Mammary epithelial cell (primary cell): Measurements from ENCODE around the gene MYH10.

ENCODE experiments used
- EZH2 ChIP-seq: IDR thresholded peaks from 2 replicates; pipeline ENCODE4 v1.6.1; 2012; ENCODE audit warnings: low read length, inconsistent platforms, borderline replicate concordance
- TF ChIP-seq, protein P1 (sequence below), 2 donors: IDR thresholded peaks in 1 of 2; conservative IDR thresholded peaks in 1 of 2; 2 replicates each; pipeline ENCODE4 v1.5.1; 2011 to 2012; ENCODE audit warnings: inconsistent platforms in 2 of 2, low read length in 2 of 2, mild to moderate bottlenecking in 2 of 2, control low read depth in 1 of 2, low read depth in 1 of 2; ENCODE audit not compliant: insufficient read depth in 1 of 2; ENCODE audit errors: extremely low read depth in 1 of 2

GRCh38 chr17:8481089-8481488 is 149.4 kb downstream of the MYH10 start:
- TF ChIP-seq, protein P1, sequence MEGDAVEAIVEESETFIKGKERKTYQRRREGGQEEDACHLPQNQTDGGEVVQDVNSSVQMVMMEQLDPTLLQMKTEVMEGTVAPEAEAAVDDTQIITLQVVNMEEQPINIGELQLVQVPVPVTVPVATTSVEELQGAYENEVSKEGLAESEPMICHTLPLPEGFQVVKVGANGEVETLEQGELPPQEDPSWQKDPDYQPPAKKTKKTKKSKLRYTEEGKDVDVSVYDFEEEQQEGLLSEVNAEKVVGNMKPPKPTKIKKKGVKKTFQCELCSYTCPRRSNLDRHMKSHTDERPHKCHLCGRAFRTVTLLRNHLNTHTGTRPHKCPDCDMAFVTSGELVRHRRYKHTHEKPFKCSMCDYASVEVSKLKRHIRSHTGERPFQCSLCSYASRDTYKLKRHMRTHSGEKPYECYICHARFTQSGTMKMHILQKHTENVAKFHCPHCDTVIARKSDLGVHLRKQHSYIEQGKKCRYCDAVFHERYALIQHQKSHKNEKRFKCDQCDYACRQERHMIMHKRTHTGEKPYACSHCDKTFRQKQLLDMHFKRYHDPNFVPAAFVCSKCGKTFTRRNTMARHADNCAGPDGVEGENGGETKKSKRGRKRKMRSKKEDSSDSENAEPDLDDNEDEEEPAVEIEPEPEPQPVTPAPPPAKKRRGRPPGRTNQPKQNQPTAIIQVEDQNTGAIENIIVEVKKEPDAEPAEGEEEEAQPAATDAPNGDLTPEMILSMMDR (conservative IDR thresholded peaks at IDR 0.05 in 1 of 2, IDR thresholded peaks at IDR 0.05 in 1 of 2; ENCODE audit: extremely low read depth in 1 of 2, insufficient read depth in 1 of 2, low read depth in 1 of 2, low read length in 2 of 2): no peak
- no peak for TF ChIP-seq EZH2
